Measurements from ENCODE around the gene SIN3A. TPM values are rescaled to one million over a fixed set of nuclear protein-coding genes. Genes with fewer than 3 reads are reported as not detected.
"Not testable (repeated sequence)": the region's sequence is repeated elsewhere in the genome, so short reads cannot be mapped to it uniquely, and the experiment has no call there.

SIN3A gene
- total and polyA plus RNA-seq, 8 donors, result 8.4 to 61.9 (median 27.5) TPM

DNA sequence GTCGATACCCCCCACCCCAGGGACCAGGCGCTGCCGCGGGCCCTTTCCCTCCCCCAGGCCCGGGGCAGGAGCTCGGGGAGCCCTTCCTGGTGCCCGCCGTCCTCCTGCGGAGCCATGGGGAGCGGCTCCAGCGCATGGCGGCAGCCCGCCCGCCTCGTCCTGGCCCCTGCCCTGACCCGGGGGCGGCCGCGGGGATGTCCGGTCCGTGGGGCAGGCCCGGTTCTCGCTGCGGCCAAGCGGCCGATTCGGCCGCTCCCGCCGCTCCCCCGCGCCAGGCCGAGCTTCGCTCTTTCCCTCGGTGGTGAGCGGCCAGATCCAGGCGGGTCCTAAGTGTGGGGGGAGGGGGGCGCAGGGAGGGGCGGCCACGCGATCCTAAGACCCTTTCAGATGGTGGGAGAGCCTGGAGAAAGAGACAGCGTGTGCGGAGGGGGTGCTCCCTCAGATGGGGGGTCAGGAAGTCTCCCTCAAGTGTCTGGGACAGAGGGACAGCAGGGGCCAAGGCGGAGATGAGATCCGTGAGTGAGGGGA, 103.4 kb downstream of the SIN3A start:
- Histone ChIP-seq H3K27ac (peak overlapping the region; percentile 77 to 86 (median 80)), H3K36me3 (peaks cover 0 to 6% (median 0%) of the 10 kb centered on the region in 4 donors), H3K4me1 (peaks cover 19 to 63% (median 43%) of the 10 kb centered on the region in 4 donors), H3K9me3 (no peaks in the 10 kb centered on the region), H3K27me3 (peaks cover 0 to 10% (median 0%) of the 10 kb centered on the region in 3 donors), H3K4me3 (peak overlapping the region; percentile 80 to 94 (median 86))
- TF ChIP-seq POLR2AphosphoS5 (IDR thresholded peaks at IDR 0.05) (no peak), EP300 (IDR thresholded peaks at IDR 0.05) (no peak), POLR2A (IDR thresholded peaks at IDR 0.05) (no peak), CTCF (IDR thresholded peaks at IDR 0.05) (no peak)
- 1 to 5% (median 3%) methylated on average over 9 to 45 of the region's 45 CpGs for WGBS, 5 donors
- DNase-seq, result peak in 1 of 2 donors; percentile 61
- intact Hi-C loops (cut with DNase I; ENCODE audit: low total_unique reads), result no loop called here

DNA sequence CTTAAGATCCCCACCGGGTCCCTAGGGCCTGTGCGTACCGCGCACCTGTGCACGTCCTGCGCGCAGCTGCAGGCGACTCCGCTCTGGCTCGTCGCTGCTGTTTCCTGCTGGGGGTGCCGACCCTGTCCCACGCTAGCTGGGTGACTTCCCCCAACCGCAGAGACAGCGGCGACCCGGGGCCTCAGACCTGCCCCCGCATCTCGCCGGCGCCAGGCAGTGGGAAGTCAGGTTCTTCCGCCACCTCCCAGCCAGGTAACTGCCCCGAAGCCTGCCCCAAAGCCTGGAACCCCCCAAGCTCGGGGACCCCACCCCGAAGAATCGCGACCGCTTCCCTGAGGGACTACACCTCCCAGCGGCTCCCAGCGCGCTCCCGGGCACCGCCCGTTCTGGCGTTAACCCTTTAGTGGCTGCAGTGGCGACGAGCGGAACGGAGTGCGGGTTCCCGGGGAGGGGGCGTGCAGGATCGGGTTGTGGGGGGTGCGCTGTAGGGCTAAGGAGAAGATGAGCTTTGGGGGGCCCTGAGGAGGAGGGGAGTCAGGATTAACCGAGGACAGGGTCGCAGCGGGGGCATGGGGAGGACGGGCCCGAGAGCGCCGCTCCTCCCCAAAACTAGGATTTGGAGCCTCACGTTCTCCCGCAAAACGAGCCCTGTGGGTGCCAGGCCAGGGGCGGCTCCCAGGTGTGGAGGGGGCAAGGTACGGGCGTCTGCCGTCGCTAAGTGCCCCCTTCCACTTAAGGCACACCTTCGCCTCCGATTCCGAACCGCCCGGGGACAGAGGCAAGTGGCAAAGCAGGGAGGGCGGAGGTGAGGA, 104.1 kb downstream of the SIN3A start:
- Histone ChIP-seq H3K27me3 (peaks cover 0 to 10% (median 0%) of the 10 kb centered on the region in 3 donors), H3K4me3 (peak overlapping the region; percentile 80 to 94 (median 86)), H3K9me3 (no peaks in the 10 kb centered on the region), H3K4me1 (peaks cover 19 to 63% (median 43%) of the 10 kb centered on the region in 4 donors), H3K36me3 (peaks cover 0 to 6% (median 0%) of the 10 kb centered on the region in 4 donors), H3K27ac (peak overlapping the region; percentile 77 to 86 (median 80))
- intact Hi-C loops (cut with DNase I; ENCODE audit: low total_unique reads), result no loop called here
- TF ChIP-seq POLR2AphosphoS5 (IDR thresholded peaks at IDR 0.05) (peak in 1 of 3 donors; percentile 24), CTCF (IDR thresholded peaks at IDR 0.05) (no peak)
- 0 to 2% (median 1%) methylated on average over 21 to 65 of the region's 65 CpGs for WGBS, 5 donors
- DNase-seq, result peak; percentile 68 to 84

DNA sequence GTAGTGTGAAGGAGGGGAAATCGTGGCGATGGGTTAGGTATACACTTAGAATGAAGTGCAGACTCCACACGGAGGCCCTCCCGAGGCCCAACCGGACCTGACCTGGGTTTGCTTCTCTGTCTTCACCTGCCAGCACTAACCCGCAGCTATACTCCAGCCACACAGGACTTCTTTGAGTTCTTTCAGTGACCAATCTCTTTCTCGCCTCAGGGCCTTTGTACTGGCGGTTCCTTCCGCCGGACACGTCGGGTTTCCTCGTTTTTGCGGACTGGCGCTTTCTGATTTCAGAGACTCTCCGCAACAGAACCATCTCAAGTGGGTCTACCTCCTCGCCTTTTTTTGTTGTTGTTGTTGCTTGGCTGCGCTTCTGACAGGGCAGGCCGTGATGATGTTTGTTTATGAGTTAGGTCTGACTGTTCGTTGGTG, 104.7 kb downstream of the SIN3A start, which contains the start of gene NEIL1:
TSS of gene NEIL1 (plus strand) at position 244 of the 426 bp plus-strand sequence. CDS start 1,867 bp downstream, outside the sequence.
- H3K9me3 ChIP-seq, result no peaks in the 10 kb centered on the region
- WGBS, 5 donors, result 12 to 18% (median 16%) methylated on average over 19 to 20 of the region's 20 CpGs
- H3K36me3 ChIP-seq, result peaks cover 0 to 2% (median 0%) of the 10 kb centered on the region in 4 donors
- H3K27me3 ChIP-seq, result peaks cover 0 to 10% (median 0%) of the 10 kb centered on the region in 3 donors
- TF ChIP-seq EP300 (IDR thresholded peaks at IDR 0.05) (no peak), POLR2AphosphoS5 (IDR thresholded peaks at IDR 0.05) (no peak), POLR2A (IDR thresholded peaks at IDR 0.05) (no peak), CTCF (IDR thresholded peaks at IDR 0.05) (no peak)
- intact Hi-C loops (cut with DNase I; ENCODE audit: low total_unique reads), result no loop called here
- peaks cover 19 to 63% (median 43%) of the 10 kb centered on the region in 4 donors for H3K4me1 ChIP-seq
- H3K27ac ChIP-seq, result peak within 1 kb of the TSS; percentile 77 to 86 (median 80)
- peak in 1 of 2 donors; percentile 42 for DNase-seq
- peak within 1 kb of the TSS; percentile 80 to 94 (median 86) for H3K4me3 ChIP-seq

DNA sequence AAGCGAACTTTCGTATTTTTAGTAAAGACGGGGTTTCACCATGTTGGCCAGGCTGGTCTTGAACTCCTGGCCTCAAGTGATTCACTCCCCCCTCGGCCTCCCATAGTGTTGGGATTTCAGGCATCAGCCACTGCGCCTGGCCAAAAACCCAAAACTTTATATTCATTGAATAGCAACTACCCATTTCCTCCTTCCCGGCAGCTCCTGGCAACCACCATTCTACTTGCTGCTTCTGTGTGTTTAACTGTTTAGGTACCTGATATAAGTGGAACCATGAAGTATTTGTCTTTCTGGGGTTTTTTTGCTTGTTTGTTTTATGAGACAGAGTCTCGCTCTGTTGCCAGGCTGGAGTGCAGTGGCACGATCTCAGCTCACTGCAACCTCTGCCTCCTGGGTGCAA, 107.5 kb downstream of the SIN3A start:
- WGBS, 5 donors, result 16 to 45% (median 30%) methylated on average over 8 of the region's 8 CpGs

More for the DNA sequence above, 107.5 kb downstream of the SIN3A start:
- Histone ChIP-seq H3K36me3 (peaks cover 4 to 26% (median 22%) of the 10 kb centered on the region in 4 donors), H3K27me3 (peaks cover 0 to 10% (median 0%) of the 10 kb centered on the region in 3 donors), H3K4me1 (peaks cover 13 to 44% (median 29%) of the 10 kb centered on the region in 4 donors)
- intact Hi-C loops (cut with DNase I; ENCODE audit: low total_unique reads); H3K27ac ChIP-seq; H3K9me3 ChIP-seq; H3K4me3 ChIP-seq: not testable (repeated sequence)
- DNase-seq, result peak in 1 of 2 donors; percentile 36

Data from stomach (tissue), 9 donors.